Astrocyte of the cerebellum (primary cell): Measurements from ENCODE around the gene SLC29A1.

Experiments
- DNase-seq: peaks from one replicate; pipeline ENCODE4 v3.0.0-alpha.2; 2011; ENCODE audit warnings: low read depth
- H3K4me3 ChIP-seq: 2 replicates; pipeline ENCODE4 v1.5.1; 2011; ENCODE audit warnings: mild to moderate bottlenecking, low read depth, low read length, moderate library complexity
- CTCF ChIP-seq: IDR thresholded peaks from 2 replicates; pipeline ENCODE4 v1.5.1; 2012; ENCODE audit warnings: low read length, low read depth, moderate library complexity, mild to moderate bottlenecking; ENCODE audit errors: missing control alignments
- in situ Hi-C: cut with HindIII; loops from 2 replicates; pipeline ENCODE4 v1.10.0; 2017; ENCODE audit warnings: low sequenced_read_pairs

SLC29A1 gene

DNA sequence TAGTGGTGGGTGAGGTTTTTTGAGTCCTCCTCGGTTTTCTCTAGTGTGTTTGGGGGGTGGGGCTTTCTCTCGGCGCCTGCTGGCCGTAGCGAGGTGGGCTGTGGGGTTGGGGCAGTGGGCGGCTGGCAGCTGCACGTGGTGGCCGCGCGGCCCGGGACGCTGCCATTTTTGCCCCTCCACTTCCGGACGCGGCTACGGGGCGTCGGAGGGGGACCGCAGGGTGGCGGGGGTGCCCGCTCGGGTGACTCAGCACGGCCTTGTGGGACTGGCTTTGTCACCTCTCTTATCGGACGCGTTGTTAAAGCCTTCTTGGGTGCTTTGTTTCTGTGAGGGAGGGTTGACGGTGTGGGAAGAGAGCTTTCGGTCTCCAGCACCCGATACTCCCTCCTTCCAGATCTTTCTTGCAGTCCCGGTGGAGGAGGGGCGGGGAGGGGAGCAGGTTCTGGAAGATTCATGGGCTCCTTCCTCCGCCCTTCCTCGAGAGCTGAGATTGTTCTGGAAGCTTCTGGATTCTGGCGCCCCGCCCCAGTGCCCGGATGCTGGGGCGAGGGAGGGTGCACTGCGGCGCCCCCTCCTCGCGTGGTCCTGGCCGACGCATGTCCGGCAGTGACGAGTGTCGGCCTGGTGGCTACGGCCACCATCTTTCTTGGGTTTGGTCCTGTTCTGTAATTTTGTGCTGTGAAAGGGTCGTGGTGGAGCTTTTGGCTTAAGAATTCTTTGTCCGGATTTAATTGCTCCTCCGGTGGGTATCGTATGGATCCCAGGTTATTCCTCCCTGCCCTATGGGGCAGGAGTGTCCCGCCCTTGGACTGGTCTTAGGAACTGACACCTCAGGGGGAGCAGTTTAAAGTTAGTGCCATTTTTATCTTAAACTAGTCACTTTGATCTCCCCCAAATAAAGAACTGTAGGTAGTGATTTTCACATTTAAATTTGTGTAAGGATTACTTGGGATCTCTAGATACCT, 24.2 kb downstream of the SLC29A1 start:
- peak overlapping the region; percentile 98 for H3K4me3 ChIP-seq
- in situ Hi-C loops, result no loop called here
- no peak for DNase-seq
- TF ChIP-seq CTCF, result no peak

DNA sequence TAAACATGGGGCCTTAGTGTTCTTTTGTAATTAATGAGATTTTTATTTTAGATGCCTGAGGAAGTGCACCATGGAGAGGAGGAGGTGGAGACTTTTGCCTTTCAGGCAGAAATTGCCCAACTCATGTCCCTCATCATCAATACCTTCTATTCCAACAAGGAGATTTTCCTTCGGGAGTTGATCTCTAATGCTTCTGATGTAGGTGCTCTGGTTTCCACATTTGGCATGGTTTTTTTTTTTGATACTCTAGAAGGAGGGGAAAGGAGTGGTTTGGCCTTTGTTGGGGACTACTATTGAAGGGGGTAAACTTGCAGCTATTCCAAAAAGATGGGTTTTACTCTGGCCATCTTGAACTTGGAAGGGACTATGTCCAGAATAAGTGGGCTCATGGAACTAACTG, 25.2 kb downstream of the SLC29A1 start:
- H3K4me3 ChIP-seq, result peak overlapping the region; percentile 98
- in situ Hi-C loops, result no loop called here
- no peak for DNase-seq
- no peak for TF ChIP-seq CTCF

DNA sequence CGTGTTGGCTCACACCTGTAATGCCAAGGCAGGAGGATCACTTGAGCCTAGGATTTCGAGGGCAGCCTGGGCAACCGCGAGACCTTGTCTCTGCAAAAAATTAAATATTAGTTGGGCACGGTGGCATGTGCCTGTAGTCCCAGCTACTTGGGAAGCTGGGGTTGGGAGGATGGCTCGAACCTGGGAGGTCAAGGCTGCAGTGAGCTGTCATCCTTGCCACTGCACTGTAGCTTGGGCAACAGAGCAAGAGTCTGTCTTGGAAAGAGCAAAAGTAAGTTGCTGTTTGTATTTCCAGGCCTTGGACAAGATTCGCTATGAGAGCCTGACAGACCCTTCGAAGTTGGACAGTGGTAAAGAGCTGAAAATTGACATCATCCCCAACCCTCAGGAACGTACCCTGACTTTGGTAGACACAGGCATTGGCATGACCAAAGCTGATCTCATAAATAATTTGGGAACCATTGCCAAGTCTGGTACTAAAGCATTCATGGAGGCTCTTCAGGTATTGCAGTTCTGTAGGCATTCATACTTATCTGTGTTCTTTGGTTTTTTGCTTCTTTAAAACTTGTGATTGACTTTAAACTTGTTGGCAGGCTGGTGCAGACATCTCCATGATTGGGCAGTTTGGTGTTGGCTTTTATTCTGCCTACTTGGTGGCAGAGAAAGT, 25.8 kb downstream of the SLC29A1 start:
- no peak for DNase-seq
- peak overlapping the region; percentile 98 for H3K4me3 ChIP-seq

DNA sequence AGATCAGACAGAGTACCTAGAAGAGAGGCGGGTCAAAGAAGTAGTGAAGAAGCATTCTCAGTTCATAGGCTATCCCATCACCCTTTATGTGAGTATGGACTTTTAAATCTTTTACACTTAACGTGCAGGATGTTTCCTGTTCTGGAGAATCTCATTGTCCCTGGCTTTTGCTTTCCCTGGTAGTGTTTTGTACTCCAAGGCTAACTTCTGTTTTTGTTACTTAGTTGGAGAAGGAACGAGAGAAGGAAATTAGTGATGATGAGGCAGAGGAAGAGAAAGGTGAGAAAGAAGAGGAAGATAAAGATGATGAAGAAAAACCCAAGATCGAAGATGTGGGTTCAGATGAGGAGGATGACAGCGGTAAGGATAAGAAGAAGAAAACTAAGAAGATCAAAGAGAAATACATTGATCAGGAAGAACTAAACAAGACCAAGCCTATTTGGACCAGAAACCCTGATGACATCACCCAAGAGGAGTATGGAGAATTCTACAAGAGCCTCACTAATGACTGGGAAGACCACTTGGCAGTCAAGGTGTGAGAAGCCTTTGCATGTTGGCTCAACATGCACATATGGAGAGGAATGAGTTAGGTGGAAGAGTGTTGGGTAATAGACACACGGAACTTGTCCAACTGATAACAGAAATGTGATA, 26.8 kb downstream of the SLC29A1 start:
- H3K4me3 ChIP-seq, result no peak overlapping the region
- no peak for TF ChIP-seq CTCF
- DNase-seq, result no peak
- in situ Hi-C loops, result no loop called here

More for the DNA sequence above, 25.8 kb downstream of the SLC29A1 start:
- in situ Hi-C loops, result no loop called here
- no peak for TF ChIP-seq CTCF

DNA sequence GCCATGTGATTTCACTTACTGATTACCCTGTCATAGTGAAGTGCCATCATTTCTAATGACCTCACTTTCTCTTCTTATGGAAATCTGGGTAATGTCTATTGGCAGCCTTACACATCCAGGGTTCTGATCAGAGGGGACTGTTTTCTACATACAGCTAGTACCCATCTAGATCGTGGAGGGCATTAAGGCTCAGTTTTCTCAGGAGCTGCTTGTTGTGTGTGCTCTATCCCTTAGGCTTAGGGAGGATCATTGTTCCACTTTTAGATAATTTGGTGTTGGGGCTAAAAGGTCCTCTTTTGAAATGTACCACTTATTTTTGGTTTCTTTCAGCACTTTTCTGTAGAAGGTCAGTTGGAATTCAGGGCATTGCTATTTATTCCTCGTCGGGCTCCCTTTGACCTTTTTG, 27.3 kb downstream of the SLC29A1 start:
- no peak overlapping the region for H3K4me3 ChIP-seq
- no peak for TF ChIP-seq CTCF

More for the DNA sequence above, 27.3 kb downstream of the SLC29A1 start:
- in situ Hi-C loops, result no loop called here
- DNase-seq, result no peak
